ENCODE data around the gene FRMD5.

FRMD5 gene

DNA sequence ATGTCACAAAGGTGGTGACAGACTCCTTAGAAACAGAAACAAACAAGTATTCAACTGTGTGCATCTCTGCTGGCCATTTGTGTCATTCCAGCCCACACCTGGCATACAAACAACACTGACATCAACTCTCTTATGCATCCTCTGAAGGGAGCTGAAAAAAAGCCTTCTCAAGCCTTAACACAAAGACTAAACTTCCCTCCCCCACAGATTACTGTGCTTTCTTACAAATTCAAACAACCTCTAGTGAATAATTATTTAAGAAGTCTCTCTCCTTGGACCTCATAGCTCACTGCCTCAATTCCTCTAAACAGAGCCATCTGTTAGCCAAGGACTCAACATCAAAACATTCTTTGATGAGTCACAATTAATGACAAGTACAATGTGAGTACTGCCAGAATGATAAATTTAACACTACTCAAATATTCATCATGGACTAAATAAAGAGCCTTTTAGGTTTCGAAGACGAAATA is 236.2 kb downstream of the FRMD5 start:
- DNase-seq: no peak

DNA sequence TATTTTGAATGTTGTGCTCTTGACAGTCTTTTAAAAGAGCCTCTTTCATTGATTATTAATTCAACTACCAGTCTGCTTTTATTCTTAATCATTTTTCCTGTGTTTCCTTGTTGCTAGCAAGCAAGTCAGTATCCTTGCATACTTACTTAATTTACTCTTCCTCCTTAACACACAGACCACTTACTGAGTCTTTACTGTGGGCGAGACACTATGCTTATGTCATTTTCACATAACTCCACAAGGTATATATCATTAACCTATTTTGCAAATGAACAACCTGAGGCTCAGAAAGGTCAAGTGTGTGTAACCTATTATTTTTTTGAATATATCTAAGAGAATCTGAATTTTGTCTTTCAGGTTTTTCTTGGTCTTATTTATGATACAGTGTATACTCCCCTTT is 237.3 kb downstream of the FRMD5 start:
- DNase-seq: no peak

DNA sequence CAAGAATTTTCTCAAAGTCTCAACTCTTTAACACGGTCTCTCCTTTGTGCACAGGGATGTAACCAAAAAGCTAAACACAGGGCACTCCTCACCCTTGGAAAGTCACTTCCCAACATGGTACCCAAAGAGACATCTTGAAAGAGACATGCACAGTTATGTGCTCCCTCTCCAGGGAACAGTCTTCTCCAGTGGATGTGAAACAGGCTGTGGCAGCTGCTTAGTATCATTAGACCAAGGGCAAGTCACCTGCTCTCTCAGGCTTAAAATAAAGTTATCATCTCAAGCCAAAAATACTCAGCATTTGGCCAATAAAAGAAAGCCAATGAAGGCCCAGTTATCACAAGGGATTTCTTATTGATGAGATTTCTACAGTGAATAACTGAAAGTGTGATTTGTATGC is 239.9 kb downstream of the FRMD5 start:
- DNase-seq: no peak

DNA sequence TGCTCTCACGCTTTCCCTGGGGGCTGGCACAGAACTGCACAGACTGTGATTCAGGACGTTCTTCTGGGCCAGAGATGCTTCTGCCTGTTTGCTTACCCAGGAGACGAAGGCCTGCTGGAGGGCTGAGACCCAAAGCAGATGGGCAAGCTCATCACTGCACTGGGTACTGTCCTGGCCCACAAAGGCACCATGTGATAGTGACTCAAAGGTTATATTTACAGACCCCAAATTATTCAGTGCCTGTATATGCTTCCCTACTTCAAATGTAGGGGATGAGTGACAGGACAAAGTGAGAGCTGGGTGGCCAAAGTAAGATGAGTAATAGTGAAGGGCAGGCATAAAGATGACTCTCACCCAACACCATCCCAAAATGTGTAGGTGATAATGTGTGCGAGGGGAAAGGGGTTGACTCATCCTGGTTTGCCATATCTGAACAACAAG is 240.9 kb downstream of the FRMD5 start:
- no peak for DNase-seq

DNA sequence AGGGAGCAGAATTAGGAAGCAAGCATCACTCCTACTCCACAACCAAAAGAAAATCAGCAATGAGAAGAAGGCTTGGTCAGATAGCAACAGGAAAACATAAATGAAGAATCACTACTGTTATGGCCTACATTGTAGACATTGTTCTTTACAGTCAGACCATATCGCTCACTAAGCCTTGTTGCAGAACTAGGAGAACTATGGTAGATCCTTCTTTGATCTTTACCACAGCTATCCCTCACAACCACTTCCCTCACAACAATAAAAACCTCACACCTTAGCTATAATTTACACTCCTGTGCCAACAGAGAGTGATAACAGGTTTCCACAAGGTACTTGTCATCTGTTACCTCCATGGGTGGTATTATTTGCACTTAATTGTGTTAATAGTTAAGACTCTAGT is 241.7 kb downstream of the FRMD5 start:
- DNase-seq: no peak

DNA sequence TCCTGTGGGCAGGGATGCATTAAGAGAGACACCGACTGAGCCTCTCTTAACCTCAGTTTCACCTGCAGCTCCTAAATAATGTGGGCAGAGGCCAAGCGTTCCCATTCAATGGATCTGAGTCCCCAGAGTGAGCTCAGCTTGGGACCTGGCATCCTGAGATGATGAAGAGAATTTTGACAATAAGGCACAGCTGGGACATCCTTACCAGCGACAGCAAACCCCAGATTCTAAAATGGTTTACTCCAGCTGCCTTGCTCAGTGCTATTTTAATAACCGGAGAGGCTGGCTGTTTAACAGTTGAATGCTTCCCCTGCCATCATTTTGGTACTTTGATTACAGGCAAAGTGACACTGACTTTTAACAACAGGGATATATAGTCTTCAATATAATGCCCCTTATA is 244.5 kb downstream of the FRMD5 start:
- DNase-seq: no peak

DNA sequence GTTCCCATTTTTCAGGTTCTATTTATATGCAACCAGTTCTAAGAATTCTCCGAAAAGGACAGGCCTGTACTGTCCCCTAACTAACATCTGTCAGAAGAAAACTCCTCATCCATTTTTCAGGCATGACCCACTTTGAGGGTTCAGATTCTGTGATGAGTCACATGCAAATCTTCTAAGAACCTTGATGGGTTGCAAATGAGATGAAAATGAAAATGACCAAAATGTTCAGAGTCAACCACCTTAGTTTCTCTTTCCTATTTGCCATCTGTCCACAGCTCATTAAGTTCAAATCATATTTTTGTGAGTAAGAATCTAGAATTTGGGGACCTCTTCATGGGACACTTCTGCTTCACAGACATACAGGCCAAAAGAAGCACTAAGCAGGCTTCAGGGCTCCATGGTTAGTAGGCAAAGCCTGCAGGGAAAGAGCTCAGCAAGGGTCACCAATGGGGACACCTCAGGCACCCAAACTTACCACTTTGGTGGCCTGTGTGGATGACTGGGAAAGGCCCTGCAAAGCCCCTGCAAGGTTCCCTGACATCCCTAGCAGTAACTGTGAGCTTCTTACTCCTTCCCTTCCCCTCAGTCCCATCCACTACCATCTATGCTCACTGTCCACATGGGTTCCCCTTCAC is 246.3 kb downstream of the FRMD5 start:
- no peak for DNase-seq

DNA sequence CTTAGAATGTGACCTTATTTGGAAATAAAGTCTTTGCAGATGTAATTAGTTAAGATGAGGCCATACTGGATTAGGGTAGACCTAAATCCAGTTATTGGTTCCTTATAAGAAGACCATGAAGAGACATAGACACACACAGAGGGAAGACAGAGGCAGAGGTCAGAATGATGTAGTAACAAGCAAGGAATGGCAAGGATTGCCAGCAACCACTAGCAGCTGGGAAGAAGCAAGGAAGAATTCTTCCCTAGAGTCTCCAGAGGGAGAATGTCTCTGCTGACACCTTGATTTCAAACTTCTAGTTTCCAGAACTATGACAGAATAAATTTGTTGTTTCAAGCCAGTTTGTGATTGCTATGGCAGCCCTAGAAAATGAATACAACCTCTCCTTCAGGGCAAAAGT is 251.6 kb downstream of the FRMD5 start:
- no peak for DNase-seq

DNA sequence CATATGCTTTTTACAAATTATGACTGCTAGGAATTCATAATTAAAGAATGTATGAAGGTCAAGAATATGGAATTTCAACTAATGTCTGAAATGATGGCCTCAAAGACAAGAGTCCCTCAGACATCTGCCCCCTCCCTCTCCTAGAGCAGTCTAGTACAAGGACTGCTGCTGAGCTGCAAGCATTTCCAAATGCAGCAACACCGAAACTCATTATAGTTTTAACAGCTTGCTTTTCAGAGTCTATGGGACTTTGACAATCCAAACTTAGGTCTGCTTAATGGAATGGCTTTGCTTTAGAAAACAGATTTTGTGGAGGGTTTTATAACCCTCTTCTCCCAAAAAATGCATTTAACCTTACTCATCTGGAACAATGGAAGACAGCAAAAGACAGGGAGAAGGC is 252.9 kb downstream of the FRMD5 start:
- DNase-seq: no peak

DNA sequence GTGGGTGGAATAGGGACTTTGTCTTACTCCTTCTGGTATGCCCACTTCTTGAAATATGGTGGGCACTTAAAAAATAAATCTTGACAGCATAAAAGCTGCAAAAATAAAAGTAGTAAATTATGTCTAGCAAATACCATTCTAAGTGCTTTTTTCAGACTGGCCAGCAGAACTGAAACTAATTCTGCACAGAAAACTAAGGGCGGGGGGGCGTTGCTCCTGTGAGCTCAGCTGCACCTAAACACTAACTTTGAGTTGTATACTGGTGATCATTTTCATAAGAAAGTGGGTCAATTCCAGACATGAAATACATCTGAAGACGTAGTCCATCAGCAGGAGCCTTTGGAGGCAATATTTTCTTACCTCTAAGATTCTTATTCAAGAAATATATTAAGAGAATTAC is 253.5 kb downstream of the FRMD5 start:
- no peak for DNase-seq

DNA sequence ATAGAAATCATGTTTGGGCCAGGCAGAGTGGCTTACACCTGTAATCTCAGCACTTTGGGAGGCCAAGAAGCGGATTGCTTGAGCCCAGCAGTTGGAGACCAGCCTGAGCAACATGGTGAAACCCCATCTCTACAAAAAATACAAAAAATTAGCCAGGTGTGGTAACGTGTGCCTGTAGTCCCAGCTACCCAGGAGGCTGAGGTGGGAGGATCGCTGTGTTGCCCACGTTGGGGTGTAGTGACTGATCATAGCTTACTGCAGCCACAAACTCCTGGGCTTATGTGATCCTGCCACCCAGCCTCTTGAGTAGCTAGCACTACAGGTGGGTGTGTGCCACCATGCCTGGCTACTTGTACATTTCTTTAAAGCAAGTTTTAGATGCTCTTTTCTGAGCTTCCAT is 254.0 kb downstream of the FRMD5 start:
- DNase-seq: no peak

DNA sequence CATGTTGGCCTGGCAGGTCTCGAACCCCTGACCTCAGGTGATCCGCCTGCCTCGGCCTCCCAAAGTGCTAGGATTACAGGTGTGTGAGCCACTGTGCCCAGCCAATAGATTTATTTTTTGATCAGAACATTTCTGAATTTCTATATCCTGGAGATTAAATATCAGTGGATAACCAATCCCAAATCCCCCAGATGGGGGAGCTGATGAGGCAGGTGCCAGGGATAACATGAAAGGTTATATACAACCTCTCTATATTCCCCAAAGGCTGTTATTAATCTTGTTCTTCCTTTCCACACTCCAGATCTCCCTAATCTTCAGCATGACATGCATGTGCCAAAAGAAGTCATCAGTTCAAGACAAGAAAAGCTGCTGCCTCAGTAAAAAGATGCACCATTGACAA is 256.0 kb downstream of the FRMD5 start:
- no peak for DNase-seq

DNA sequence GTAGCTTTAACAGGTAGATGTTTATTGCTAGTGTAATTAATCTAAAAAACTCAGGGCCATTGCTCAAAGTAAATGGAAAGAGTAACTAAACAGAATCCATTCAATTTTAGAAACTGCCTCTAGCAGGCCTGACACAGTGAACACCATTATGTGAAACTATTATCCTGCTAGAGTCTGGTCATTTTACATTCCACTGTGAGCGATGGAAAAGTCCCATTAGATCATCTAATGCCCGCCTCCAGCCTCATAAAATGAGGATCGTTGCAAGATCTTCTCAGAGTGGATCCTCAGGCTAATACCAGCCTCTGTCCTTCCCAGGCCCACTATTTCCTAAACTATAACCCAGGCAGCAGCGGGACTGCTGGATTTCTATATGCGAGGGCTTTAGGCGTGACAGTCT is 260.6 kb downstream of the FRMD5 start:
- DNase-seq: no peak

DNA sequence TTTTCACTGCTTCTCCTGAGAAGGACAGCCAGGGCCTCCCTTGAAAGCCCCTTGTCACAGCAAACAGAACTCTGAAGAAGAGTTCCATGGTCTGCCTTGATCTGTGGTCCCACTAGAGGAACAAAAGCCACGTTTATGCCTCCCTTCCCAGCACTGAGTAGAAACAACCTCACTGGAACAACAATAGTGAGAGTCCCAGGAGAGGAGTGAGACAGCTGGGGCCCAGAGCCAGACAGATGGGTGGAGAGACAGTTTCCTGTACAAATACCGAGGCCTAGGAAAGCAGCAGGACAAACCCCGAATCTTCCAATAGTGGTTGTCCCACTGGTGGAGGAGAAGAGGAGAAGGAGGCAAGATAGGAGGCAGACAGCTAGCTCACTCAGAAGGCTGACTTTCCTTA is 262.2 kb downstream of the FRMD5 start:
- no peak for DNase-seq

DNA sequence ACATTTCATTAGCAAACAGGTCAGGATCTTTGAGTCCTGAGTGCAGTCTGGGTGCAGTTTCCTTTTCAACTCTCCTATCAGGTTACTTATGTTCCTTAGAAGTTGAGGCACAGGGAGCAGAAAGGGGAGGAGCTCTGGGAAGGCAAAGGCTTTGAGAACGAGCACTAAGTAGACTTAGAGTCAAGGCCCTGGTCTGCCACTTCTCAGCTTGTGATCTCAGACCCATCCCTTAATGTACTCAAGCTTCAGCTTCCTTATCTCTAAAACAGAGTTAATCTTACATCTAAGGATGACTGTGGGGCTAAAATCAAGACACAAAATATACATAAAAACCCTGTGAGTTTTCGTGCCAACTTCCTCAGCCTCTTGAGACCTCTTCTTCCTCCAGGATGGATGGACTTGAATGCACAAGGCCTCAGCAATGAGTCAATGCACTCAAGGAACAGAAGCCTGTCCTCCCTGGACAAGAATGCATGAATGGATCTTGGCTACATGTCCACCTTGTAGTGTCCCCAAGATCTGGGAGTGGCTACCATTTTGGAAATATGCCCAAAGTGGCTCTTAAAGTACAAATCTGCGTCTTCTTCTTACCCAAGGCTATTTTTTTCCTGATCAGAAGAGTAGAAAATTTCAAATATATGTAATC is 263.2 kb downstream of the FRMD5 start:
- no peak for DNase-seq

DNA sequence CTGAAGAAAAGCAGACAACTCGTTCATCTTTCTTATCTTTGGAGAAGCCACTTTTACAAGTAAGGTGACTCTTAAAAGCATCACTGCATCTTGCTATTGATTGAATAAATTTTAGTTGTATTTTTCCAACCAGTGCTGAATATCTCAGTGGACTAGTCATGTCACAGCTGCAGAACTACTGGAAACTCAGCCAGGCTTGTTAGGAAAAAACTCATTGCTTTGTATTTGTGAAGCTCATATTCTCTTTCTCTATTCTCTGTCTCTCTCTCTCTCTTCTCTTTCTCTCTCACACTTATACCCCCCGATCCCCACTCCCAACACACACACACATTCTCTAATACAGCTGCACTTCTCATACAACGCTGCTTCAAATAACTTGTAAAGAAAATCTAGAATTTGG is 264.0 kb downstream of the FRMD5 start:
- DNase-seq: no peak

DNA sequence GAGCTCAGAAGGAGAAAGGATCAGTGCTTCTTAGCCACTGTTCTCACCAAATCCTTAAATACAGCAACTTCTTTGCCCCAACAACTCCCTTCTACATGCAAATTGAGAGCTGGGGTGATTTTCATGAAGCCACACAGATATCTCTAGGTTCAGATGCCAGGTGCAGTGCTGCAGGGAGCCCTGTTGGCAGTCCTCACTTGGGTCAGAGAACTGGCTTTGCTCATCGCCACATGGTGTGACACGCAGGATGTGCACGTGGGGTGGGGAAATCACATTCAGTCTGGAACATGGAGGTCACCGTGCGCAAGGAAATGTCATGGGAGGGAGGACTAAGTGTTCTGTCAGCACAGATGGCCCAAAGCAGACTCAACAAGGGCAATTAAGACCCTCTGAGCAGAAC is 264.5 kb downstream of the FRMD5 start:
- DNase-seq: no peak

DNA sequence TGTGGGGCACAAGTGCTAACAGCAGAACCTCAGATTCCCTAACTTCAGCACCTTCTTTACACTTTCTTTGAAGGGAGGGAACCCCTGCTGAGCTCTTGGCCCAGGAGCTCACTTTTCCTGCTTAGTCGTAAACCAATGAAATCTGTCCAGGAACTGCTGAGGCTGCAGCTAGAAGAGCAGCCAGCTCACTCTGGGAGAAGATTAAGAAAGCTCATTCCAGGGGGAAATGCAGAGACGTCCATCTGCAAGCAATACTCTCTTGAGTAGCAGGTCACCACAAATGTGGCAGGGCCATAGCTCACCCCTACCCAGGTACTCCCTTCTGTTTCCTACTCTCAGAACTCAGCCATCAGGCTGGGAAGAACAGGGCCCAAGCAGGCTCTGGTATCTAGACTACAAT is 265.0 kb downstream of the FRMD5 start:
- DNase-seq: no peak

DNA sequence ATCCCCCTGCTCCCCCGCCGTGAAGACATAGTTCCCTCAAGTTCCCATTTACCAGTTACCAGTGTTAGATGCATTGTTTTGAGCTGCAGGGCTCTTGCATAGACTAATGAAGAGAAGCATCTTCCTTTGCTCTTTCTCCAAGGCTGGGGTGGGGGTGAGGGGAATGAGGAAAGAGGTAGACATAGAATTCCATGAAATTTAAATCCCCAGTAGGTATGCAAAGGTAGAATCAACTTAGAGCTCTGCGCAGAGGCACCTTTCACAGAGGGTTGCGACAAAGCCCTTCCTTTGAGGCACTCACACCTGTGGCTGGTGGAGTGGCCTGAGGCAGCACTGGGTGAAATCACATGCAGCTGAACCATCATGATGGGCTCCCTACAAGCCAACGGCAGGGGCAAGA is 266.9 kb downstream of the FRMD5 start:
- DNase-seq: no peak

DNA sequence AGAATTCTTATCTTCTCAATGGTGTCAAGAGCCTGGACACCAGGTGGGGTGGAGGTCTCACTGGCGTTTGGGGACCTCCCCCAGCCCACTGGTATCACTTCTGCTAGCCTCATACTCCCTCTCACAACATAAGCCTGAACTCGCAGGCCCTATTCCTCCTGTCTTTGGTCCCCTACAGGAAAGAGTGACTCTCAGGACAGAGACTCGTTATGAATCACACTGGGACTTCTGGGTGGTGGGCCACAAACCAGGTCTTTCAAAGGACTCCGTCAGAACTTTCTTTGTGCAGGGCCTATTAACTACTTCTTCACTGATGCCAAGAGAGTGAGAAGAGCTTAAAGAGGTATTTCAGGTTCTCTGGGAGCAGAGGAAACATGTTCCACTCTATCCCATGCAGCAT is 267.9 kb downstream of the FRMD5 start:
- DNase-seq: no peak

DNA sequence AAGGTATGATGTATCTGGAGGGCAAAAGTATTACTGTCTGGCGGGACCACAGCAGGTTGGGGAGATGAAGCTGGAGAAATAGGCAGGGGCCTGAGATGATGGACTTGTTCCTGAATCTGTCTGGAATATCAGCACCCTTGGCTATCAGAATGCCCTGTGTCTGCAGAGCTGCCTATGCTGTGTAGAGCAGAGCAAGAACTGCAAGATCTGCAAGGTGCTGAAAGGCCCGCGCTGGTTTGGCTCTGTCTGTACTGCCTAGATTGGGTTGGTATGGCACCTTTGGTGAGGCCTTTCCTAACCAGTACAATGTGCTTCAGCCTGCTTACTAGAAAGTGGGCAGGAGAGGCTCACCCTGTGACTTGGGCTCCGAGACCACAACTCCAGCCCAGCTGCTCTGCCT is 271.5 kb downstream of the FRMD5 start:
- no peak for DNase-seq

DNA sequence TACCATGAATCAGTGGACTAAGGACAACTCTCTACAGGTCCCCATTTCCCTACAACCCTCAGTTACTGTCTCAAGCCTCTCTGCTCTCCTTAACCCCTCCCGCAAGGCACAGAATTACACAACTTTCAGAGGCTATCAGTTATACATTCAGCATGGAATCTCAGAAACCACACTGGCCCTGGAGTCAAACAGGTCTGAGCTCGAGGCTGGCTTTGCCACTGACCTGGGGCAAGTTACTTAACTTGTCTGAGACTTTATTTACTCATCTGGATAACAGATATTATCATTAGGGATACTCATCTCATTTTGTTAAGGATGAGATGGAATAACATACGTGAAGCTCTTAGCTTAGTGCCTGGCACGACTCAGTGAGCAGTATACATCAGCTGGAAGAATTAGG is 273.1 kb downstream of the FRMD5 start:
- DNase-seq: no peak

DNA sequence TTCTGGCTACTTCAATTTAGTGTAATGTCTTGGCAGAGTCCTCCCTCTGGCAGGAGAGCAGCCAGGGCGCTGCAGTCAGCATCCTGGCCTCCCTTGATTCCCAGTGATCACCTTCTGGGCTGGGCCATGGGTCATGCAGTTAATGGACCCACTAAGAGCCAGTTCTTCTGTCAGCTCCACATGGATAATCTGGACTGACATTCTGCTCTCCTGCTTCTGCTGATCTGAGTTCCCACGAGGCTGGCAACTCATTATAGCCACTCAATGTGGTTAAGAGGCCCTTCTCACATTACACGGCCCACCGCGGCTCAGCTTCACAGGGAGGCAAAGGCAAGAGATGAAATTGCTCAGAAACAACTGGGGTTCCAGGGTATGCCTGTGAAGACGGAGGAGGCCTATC is 274.3 kb downstream of the FRMD5 start:
- DNase-seq: no peak

DNA sequence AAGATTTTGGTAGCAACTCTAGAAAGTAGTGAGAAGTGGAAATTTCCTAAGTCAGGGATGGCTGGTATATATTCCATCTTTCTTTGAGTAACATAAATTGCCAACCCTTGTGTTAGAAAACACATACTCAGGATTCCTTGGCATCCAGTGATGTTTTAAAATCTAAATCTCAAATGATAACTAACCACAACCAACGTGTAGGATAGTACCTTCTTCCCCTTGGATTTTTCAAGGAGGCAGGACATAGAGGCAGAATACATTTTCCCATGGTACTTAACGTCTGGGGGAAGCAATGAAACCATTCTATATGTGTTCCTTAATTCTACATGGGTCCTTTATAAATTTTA is 274.8 kb downstream of the FRMD5 start:
- no peak for DNase-seq

DNA sequence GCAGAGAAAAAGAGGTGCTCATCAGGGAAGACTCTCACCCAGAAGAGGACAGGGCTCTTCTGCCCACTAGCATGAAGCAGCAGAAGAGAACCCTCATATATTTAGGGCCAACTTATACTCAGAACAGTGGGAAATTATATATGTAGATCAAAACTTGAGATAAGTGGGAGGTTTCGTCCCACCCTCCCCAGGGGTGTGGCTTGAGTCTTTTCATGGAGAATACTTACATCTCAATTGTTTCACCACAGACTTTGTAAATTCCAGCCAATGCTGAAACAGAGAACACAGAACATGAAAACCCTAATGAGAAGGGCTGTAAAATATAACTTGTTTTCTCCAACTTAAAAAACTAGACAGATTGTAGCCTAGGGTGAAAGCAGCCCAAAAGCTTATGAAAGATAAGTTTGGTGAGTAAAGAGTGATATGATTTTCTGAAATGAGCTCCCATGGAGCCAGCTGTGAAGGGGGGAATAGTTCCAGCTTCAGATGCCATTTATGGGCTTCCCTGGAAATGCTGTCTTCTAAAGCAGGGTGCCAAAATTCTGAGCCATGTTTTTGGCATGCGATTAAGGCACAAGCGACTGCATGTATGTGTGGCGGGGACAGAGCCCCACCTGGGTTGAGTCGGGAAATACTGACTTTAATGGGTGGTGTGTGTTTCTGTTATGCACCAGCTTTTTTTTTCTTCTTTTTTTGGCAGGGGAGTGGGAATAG is 275.4 kb downstream of the FRMD5 start:
- no peak for DNase-seq
